ENCODE data around the gene ALDH18A1.
A peak's percentile ranks its signal among the peaks of the same experiment; 100 is the strongest.
"Not testable (repeated sequence)": the region's sequence is repeated elsewhere in the genome, so short reads cannot be mapped to it uniquely, and the experiment has no call there.

ALDH18A1 gene

DNA sequence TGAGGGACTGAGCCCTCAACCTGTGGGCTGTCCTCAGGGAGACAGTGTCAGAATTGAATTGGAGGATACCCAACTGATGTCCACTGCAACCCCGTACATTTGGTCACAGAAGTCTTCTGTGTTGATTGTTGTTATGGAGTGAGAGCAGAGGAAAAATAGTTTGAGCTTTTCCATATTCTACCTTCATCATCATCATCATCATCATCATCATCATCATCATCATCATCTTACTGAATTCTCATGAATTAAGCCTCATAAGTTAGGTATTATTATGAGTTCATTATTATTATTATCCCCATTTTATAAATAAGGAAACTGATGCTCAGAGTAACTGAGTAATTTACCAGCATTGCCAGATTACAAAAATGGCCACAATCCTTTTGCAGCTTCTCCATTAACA lies 8.4 kb downstream of the ALDH18A1 start:
- no peak for DNase-seq

- DNase-seq: no peak
Observed at GRCh38 chr10:95646160-95646559, 10.4 kb downstream of the ALDH18A1 start.

DNA sequence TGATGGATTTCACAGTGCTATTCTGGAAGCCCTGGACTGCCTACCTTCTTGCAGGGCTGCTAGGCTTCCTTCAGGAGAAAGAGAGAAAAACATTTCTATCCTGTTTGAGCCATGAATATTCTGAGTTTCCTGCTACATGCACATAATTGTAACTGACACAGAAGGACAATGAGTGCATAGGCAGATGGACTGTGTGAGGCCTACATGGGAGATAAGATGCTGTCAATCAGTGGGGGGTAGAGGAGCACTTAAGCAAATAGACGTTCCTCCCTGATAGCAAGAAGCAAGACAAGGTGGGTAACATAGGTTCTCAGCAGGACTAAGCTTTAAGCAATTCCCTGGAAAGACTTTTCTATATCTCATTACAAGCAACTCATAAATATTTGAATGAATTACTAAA lies 11.6 kb downstream of the ALDH18A1 start:
- no peak for DNase-seq

- DNase-seq: no peak
Observed at GRCh38 chr10:95640891-95641315, 15.6 kb downstream of the ALDH18A1 start.

GRCh38 chr10:95637911-95638310 lies 18.6 kb downstream of the ALDH18A1 start:
- DNase-seq: no peak

DNA sequence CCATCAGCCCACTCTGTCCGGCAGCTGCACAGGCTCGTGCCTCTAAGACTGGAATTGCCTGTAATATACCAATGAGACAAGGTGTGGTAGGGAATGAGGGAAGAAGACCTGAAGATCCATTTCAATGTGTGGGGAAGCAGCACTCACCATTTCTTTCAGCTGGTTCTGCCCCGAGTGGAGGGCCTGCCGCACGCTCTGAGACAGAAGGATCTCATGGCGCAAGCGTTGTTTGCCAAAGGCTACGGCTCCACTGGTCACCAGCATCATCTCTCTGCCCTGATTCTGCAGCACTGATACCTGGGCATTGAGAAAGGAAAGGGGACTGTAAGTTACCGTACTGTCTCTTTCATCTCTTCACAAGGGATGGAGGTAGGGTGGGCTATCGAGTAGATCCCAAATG lies 19.4 kb downstream of the ALDH18A1 start:
- DNase-seq: no peak

- DNase-seq: no peak
Observed at GRCh38 chr10:95635319-95635733, 21.2 kb downstream of the ALDH18A1 start.

- DNase-seq: no peak
Observed at GRCh38 chr10:95628786-95629185, 27.7 kb downstream of the ALDH18A1 start.

- no peak for DNase-seq
Observed at GRCh38 chr10:95626500-95626899, 30.0 kb downstream of the ALDH18A1 start.

DNA sequence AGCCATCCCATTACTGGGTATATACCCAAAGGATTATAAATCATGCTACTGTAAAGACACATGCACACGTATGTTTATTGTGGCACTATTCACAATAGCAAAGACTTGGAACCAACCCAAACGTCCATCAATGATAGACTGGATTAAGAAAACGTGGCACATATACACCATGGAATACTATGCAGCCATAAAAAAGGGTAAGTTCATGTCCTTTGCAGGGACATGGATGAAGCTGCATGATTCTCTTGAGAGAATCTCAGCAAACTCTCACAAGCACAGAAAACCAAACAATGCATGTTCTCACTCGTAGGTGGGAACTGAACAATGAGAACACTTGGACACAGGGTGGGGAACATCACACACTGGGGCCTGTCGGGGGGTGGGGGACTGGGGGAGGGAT lies 36.1 kb downstream of the ALDH18A1 start:
- not testable (repeated sequence) for DNase-seq

DNA sequence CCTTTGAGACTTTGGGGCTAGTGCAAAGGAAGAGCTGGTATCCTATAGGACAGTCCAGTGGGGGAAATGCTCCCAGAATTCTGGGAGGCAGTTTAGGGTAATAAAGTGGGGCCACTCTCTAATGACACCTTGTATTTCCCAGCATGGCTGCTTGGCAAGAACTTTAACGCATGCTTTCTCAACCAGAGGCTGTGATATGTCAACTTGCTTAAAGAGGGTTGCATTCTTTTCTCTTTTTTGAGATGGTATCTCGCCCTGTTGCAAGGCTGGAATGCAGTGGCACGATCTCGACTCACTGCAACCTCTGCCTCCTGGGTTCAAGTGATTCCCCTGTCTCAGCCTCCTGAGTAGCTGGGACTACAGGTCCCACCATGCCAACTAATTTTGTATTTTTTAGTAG lies 38.4 kb downstream of the ALDH18A1 start:
- no peak for DNase-seq

GRCh38 chr10:95616446-95616845 lies 40.1 kb downstream of the ALDH18A1 start:
- no peak for DNase-seq

GRCh38 chr10:95613330-95613729 lies 43.2 kb downstream of the ALDH18A1 start:
- no peak for DNase-seq

- DNase-seq: no peak
Observed at GRCh38 chr10:95610727-95611126, 45.8 kb downstream of the ALDH18A1 start.

DNA sequence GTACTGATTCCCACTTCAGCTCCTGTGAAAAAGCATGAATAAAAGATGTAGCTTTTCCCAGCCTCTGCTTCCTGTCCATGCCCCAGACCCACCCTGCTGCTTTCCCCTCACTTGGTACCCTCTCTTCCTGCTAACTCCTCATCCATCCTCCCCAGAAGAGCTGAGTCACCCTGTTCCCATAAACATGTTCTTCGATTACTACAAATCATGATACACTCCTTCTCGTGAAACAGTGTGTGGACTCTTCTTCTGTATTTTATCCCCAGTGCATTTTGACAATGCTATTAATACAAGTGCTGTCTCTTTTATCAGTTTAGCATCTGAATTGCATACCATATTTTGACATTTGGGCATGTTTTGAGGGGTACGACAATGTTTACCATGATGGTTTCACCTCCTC lies 49.6 kb downstream of the ALDH18A1 start:
- DNase-seq: no peak

DNA sequence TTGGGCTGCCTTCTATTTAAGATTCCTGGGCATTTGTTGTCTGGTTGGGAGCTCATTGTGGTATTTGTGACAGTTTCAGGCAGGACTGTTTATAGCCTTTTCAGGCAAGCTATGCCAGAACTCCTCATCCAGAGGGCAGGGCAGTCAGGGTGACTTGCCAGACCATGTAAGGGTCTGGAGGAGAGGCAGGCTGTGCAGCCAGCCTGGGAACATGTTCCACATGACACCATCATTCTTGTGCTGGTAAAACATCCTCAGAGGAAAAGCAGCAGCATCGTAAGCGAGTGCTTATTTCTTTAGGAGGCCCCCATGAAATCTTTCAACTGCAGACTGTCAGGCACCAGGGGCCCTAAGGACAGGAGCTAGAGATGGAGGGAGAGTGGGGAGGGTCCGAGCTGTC lies 51.3 kb downstream of the ALDH18A1 start:
- DNase-seq: no peak

- DNase-seq: no peak
Observed at GRCh38 chr10:95604630-95605029, 51.9 kb downstream of the ALDH18A1 start.

DNA sequence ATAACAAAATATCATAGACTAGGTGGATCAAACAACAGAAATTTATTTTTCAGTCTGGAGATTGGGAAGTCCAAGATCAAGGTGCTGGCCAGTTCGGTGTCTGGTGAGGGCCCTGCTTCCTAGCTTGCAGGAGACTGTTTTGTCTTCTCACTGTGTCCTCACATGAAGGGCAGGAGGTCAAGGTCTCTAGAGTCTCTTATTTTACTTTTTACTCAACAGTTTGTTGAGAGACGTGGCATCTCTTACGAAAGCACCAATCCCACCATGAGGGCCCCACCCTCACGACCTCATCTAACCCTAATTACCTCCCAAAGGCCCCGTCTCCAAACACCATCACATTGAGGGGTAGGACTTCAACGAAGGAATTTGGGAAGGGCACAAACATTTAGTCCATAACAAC lies 54.1 kb downstream of the ALDH18A1 start:
- DNase-seq: no peak

- peak in 1 of 4 experiments; percentile 3 for DNase-seq
Observed at GRCh38 chr10:95601116-95601719, 55.3 kb downstream of the ALDH18A1 start.

DNA sequence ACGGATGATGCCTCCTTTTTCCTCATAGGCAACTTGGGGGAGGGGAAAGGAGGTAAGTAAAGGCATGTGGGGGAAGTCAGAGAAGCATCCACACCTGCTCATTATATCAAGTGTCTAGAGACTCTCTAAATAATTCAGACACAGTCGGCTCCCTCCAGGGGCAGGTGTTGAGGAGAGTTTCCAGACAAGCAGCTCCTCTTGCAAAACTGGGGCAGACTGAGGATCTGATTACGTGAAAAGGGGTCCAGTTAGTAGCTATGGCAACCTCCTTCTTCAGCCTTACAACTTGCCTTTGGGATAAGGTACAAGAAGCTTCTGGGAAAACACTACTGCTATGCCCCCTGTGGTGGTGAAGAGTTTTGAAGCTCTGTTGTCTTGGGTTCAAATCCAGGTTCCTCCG lies 56.4 kb downstream of the ALDH18A1 start:
- DNase-seq: no peak

DNA sequence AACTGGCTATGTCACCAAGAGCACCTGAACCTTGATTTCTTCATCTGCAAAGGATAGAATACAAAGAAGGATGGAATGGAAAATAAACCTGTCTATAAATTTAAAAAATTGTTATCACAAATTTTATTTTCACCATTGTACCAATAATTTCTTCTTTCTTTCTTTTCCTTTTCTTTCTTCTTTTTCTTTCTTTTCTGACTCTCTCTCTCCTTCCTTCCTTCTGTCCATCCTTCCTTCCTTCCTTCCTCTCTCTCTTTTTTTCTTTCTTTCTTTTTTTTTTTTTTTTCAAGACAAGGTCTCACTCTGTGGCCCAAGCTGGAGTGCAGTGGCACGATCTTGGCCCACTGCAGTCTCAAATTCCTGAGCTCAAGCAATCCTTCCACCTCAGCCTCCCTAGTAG lies 58.7 kb downstream of the ALDH18A1 start:
- no peak for DNase-seq

DNA sequence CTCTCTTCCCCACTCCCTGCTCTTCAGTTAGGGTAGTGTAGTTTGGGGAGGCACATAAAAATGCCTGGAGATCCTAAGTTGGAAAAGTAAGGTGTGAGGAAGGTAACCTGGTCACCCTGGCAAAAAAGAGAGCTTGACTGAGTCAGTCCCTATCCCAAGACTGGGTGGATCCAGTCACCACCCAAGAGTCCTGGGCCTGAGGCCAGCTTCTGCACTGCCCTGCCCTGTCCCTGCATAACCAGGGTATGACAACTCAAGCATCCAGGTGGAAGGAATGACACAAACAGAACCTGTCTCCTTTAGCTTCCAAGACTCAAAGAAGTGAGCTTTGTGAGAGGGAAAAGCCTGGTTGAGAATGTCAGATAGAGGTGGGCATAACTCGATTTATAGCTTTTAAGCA lies 68.5 kb downstream of the ALDH18A1 start:
- no peak for DNase-seq

- DNase-seq: no peak
Observed at GRCh38 chr10:95579835-95580535, 76.5 kb downstream of the ALDH18A1 start.

DNA sequence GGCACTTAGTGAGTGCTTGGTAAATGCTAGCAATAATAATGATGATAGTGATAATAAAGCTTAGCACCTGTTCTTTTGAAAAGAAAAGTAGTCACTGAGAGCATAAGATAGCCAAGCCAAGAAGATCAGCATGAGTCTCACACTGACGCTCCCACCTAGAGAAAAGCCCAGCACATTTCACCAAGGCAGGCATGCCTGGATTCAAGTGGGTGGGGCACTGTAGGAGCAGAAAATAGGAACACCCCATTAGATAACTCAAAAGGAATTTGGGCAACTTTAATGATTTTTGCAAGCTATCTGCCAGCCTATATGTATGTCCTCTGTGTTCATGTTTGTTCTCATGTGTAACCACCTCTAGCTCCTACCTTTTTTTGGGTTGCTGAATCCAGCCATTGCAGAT lies 77.2 kb downstream of the ALDH18A1 start:
- no peak for DNase-seq

DNA sequence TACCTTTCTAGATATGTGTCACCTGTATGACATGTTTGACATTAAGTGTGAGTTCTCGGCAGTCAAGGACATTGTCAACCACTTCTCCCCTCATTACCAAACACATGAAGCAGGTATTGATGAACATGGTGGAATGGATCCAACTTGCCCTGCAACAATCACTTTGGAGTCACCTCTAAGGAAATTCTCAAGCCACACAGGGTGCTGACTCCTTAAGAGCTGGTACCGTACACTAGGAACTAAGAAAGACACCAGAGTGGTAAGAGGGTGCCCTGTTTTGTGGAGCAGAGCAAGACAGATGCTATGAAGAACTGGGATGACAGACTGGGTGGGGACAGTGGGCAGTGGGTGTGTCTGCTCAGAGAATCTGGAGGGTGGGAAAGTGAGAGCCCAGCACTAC lies 77.9 kb downstream of the ALDH18A1 start:
- DNase-seq: no peak
